Type B pancreatic cell (in vitro differentiated cells): Measurements from ENCODE around the gene LARP4B. TPM values are rescaled to one million over a fixed set of nuclear protein-coding genes. Genes with fewer than 3 reads are reported as not detected.

ENCODE experiments used
- DNase-seq: peaks from one replicate; pipeline ENCODE4 v3.0.0; 2021; ENCODE audit warnings: mixed read lengths; ENCODE audit not compliant: unreplicated experiment; ENCODE audit errors: extremely low spot score
- H3K27ac Mint-ChIP-seq: 2 replicates; pipeline ENCODE4 v1.8.0; 2021; ENCODE audit warnings: mild to moderate bottlenecking, mixed read lengths
- H3K27me3 Mint-ChIP-seq: 2 replicates; pipeline ENCODE4 v1.8.0; 2021; ENCODE audit warnings: mixed read lengths
- H3K36me3 Mint-ChIP-seq: 2 replicates; pipeline ENCODE4 v1.8.0; 2021; ENCODE audit warnings: mixed read lengths
- H3K4me1 Mint-ChIP-seq: one replicate; pipeline ENCODE4 v1.8.0; 2021; ENCODE audit warnings: mixed read lengths; ENCODE audit not compliant: unreplicated experiment
- H3K4me3 Mint-ChIP-seq: 2 replicates; pipeline ENCODE4 v1.8.0; 2021; ENCODE audit warnings: mild to moderate bottlenecking, mixed read lengths
- H3K9me3 Mint-ChIP-seq: 2 replicates; pipeline ENCODE4 v1.8.0; 2021; ENCODE audit warnings: mixed read lengths
- total RNA-seq: library from RNA; stranded (reverse); gene quantifications from 2 replicates; pipeline ENCODE4 v1.2.1, GENCODE V29; 2021; ENCODE audit warnings: low replicate concordance
- TF ChIP-seq, protein P1 (sequence below): fragments of 200-600 bp; sonication (generic); conservative IDR thresholded peaks from 2 replicates; pipeline ENCODE4 v1.5.0; 2021; ENCODE audit warnings: antibody characterized with exemption, mild to moderate bottlenecking

LARP4B gene
- total RNA-seq, 1 donor from 2014 or later, result 82.1 TPM

DNA sequence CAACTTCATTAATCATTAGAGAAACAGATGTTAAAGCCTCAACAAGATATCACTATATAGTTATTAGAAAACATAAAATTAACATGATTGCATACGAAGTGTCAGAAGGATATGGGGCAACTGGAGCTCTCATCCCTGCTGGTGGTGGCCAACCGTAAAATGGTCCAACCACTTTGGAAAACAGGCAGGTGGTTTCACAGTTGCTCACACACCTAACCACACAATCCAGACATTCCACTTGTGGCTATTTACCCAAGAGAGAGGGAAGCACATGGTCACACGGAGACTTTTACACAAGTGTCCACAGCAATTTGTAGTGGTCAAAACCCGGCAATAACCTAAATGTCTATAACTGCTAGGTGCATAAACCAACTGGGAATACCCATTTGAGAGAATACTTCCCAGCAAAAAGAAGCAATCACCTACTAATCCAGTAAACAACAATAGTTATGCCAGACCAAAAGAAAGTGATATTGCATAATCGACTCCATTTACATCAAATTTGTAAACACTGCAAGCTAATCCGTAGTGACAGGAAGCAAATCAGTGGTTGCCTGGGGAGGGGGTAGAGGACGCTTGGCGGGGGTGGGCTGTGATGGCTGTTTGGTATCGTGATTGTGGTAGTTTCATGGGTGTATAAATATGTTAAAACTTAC, 91.8 kb downstream of the LARP4B start:
- DNase-seq, result no peak
- Mint-ChIP-seq H3K9me3 (no peaks in the 10 kb centered on the region), H3K36me3 (peaks cover 38% of the 10 kb centered on the region), H3K27ac (no peak overlapping the region), H3K4me1 (no peaks in the 10 kb centered on the region), H3K4me3 (no peak overlapping the region), H3K27me3 (no peaks in the 10 kb centered on the region)
- TF ChIP-seq, protein P1, sequence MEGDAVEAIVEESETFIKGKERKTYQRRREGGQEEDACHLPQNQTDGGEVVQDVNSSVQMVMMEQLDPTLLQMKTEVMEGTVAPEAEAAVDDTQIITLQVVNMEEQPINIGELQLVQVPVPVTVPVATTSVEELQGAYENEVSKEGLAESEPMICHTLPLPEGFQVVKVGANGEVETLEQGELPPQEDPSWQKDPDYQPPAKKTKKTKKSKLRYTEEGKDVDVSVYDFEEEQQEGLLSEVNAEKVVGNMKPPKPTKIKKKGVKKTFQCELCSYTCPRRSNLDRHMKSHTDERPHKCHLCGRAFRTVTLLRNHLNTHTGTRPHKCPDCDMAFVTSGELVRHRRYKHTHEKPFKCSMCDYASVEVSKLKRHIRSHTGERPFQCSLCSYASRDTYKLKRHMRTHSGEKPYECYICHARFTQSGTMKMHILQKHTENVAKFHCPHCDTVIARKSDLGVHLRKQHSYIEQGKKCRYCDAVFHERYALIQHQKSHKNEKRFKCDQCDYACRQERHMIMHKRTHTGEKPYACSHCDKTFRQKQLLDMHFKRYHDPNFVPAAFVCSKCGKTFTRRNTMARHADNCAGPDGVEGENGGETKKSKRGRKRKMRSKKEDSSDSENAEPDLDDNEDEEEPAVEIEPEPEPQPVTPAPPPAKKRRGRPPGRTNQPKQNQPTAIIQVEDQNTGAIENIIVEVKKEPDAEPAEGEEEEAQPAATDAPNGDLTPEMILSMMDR, result no peak

DNA sequence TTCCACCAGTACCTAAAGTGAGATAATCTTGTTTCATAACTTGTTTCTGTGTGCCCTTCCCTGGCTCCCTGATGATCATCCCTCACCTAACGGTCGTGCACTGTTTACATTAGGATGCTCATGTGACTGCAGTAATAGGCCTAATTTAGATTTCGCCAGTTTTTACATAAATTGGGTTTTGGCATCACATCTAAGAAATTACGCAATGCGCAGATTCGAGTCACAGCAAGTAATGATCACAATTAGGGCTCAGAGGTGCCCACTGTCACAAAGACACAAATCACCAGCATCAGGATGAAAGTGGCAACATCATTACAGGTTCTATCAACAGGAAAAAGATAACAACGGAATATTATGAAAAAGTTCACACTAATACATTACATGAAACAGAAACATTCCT, 94.7 kb downstream of the LARP4B start:
- Mint-ChIP-seq H3K9me3 (no peaks in the 10 kb centered on the region), H3K27me3 (no peaks in the 10 kb centered on the region), H3K4me3 (no peak overlapping the region), H3K36me3 (peaks cover 52% of the 10 kb centered on the region), H3K4me1 (no peaks in the 10 kb centered on the region), H3K27ac (no peak overlapping the region)
- TF ChIP-seq, protein P1, result no peak
- DNase-seq, result no peak

DNA sequence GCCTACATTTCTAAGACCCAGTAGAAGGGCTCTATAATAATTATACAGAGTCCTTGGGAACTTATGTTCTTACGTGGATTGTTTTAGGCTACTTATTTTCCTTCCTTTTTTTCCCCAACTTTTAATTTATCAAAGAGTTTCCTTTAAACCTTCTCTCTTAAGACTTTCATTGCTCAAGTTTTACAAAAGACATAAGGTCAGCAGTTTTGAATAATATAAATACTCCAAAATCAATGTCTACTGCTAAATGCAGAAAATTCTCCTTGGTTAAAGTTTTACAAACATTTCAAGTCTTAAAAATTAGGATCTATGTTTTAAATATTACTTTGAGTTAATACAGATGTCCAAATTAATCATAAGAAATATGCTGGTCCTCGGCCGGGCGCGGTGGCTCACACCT, 97.0 kb downstream of the LARP4B start:
- Mint-ChIP-seq H3K27me3 (no peaks in the 10 kb centered on the region), H3K9me3 (no peaks in the 10 kb centered on the region), H3K4me1 (no peaks in the 10 kb centered on the region), H3K36me3 (peaks cover 57% of the 10 kb centered on the region), H3K4me3 (no peak overlapping the region), H3K27ac (no peak overlapping the region)
- no peak for DNase-seq
- TF ChIP-seq, protein P1, result no peak

DNA sequence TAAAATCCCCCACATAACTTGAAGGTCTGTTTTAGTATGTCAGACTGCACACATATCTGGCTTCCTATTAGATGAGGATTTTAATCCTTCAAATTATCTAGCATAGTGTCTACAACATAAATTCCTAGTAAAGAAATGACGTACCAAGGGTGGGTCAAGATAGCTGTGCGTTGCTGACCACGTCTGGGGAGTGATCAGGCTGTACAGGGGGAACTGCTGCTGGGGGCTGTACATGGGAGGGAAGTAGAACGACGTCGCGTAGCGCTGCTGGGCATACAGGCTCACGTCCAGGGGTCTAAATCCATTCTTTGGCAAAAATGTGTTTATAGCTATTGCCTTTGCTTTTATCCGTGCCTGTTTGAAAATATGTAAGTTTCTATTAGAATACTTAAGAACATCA, 102.3 kb downstream of the LARP4B start:
- H3K36me3 Mint-ChIP-seq, result peaks cover 46% of the 10 kb centered on the region
- no peak overlapping the region for H3K27ac Mint-ChIP-seq

DNA sequence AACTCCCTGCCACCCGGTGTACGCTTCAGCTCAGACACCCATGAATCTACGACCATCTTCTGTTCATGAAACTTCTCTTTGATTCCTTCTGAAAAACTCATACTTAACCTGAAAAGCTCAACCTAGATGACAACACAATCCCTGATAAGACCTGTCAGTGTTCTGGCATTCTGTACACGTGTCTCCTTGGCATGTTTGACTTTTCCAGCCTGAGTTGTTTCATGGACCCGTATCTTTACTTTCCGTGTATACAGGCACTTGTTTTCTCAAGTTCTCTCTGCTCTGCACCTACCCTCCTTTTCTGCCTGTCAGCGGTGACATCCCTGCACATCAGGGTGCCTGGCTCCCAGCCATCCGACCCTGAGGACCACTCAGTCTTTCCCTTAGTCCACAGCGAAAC, 103.3 kb downstream of the LARP4B start:
- no peak overlapping the region for H3K27ac Mint-ChIP-seq
- H3K4me3 Mint-ChIP-seq, result no peak overlapping the region
- H3K4me1 Mint-ChIP-seq, result no peaks in the 10 kb centered on the region
- H3K36me3 Mint-ChIP-seq, result peaks cover 43% of the 10 kb centered on the region
- TF ChIP-seq, protein P1, result no peak
- no peaks in the 10 kb centered on the region for H3K27me3 Mint-ChIP-seq
- no peak for DNase-seq
- H3K9me3 Mint-ChIP-seq, result no peaks in the 10 kb centered on the region

More for the DNA sequence above, 102.3 kb downstream of the LARP4B start:
- TF ChIP-seq, protein P1, result no peak
- Mint-ChIP-seq H3K4me1 (no peaks in the 10 kb centered on the region), H3K27me3 (no peaks in the 10 kb centered on the region), H3K4me3 (no peak overlapping the region), H3K9me3 (no peaks in the 10 kb centered on the region)
- no peak for DNase-seq
